Right lobe of liver (tissue), 6 donors: Measurements from ENCODE around the gene TAS2R40. TPM values are rescaled to one million over a fixed set of nuclear protein-coding genes. Genes with fewer than 3 reads are reported as not detected.

Experiments used
- ATAC-seq, 4 donors: fragments of 200-7000 bp; cut with Tn5 transposase; one replicate each; pipeline ENCODE4 v1.9.1; 2020; ENCODE audit warnings: mild to moderate bottlenecking in 4 of 4, moderate library complexity in 4 of 4
- DNase-seq, 3 donors: peaks; one replicate each; pipeline ENCODE4 v3.0.0-alpha.2; 2020
- H3K27ac ChIP-seq, 3 donors: fragments of 200-600 bp; one replicate each; pipeline ENCODE4 v1.8.0; 2022
- H3K27me3 ChIP-seq, 2 donors: fragments of 200-600 bp; one replicate each; pipeline ENCODE4 v1.8.0; 2022
- H3K36me3 ChIP-seq, 4 donors: fragments of 200-600 bp; sonication (generic) in 1 of 4; one replicate each; pipeline versions ENCODE4 v1.5.1 to v1.8.0; 2017 to 2022; ENCODE audit warnings: control low read depth in 1 of 4
- H3K4me1 ChIP-seq, 4 donors: fragments of 200-600 bp; sonication (generic) in 1 of 4; one replicate each; pipeline versions ENCODE4 v1.5.1 to v1.8.0; 2017 to 2022; ENCODE audit warnings: control low read depth in 1 of 4
- H3K4me3 ChIP-seq, 3 donors: fragments of 200-600 bp; one replicate each; pipeline ENCODE4 v1.8.0; 2022
- H3K9me3 ChIP-seq, 4 donors: fragments of 200-600 bp; sonication (generic) in 1 of 4; one replicate each; pipeline versions ENCODE4 v1.5.1 to v1.8.0; 2017 to 2022; ENCODE audit warnings: control low read depth in 1 of 4
- POLR2A ChIP-seq: fragments of 450-650 bp; IDR thresholded peaks from one replicate; pipeline ENCODE4 v1.6.1; 2017; ENCODE audit warnings: antibody characterized with exemption, mild to moderate bottlenecking
- WGBS: methylation state at CpG from one replicate; pipeline ENCODE4 v1.1.6; 2018; ENCODE audit warnings: low coverage, low lambda C conversion rate; ENCODE audit not compliant: insufficient coverage; ENCODE audit errors: missing lambda C conversion rate; 5-methylcytosine and 5-hydroxymethylcytosine counted together
- intact Hi-C, 2 donors: fragments of 100-400 bp; cut with DNase I; formaldehyde crosslinking; loops; one replicate each; pipeline versions ENCODE4 v1.11.2 to v1.14.1; 2022
- total RNA-seq, 6 experiments: library from RNA; depleted of rRNA in 2 of 6; stranded (reverse); fragments of >200 nt in 2 of 6; fragmentation: NEBNext Ultra II Directional in 3 of 6; extraction: Animal tissue kit (Norgen Biotek cat#: 25700) in 3 of 6; gene quantifications; one replicate each; pipeline versions ENCODE4 v1.1.0 to v1.2.4, GENCODE V29; 2016 to 2023
- TF ChIP-seq, protein P1 (sequence below), 4 donors: fragments of 200-600 bp in 3 of 4; fragments of 450-650 bp in 1 of 4; IDR thresholded peaks; one replicate each; pipeline versions ENCODE4 v1.5.1 to v1.8.0; 2016 to 2022; ENCODE audit warnings: antibody characterized with exemption in 4 of 4, mild to moderate bottlenecking in 2 of 4
- donor health status: DM: no; HTN: yes; CAD: no.
- donor health status: DM: no; HTN: no; CAD: no.
- donor health status: DM: no; HTN: no; CAD: no.
- donor health status: DM: no; HTN: yes; CAD: no.
- donor health status: DM: no; HTN: yes; CAD: no.

TAS2R40 gene
- total RNA-seq, 6 experiments from 2014 or later, result not detected

DNA sequence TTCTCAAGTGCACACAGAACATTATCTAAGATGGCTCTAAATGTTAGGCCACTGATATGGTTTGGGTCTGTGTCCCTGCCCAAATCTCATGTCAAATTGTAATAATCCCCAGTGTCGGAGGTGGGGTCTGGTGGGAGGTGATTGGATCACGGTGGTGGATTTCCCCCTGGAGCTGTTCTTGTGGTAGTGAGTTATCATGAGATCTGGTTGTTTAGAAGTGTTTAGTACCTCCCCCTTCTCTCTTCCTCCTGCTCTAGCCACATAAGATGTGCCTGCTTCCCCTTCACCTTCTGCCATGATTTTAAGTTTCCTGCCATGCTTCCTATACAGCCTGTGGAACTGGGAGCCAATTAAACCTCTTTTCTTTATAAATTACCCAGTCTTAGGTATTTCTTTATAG, 30.2 kb downstream of the TAS2R40 start:
- WGBS, result 80% methylated on average over 2 of the region's 2 CpGs
- ATAC-seq (no peak), DNase-seq (no peak)
- H3K4me1 ChIP-seq, result peaks cover 0 to 19% (median 10%) of the 10 kb centered on the region in 4 donors
- H3K27me3 ChIP-seq, result no peaks in the 10 kb centered on the region
- intact Hi-C loops, result no loop called here
- H3K27ac ChIP-seq, result no peak overlapping the region
- H3K36me3 ChIP-seq, result no peaks in the 10 kb centered on the region
- TF ChIP-seq, protein P1, sequence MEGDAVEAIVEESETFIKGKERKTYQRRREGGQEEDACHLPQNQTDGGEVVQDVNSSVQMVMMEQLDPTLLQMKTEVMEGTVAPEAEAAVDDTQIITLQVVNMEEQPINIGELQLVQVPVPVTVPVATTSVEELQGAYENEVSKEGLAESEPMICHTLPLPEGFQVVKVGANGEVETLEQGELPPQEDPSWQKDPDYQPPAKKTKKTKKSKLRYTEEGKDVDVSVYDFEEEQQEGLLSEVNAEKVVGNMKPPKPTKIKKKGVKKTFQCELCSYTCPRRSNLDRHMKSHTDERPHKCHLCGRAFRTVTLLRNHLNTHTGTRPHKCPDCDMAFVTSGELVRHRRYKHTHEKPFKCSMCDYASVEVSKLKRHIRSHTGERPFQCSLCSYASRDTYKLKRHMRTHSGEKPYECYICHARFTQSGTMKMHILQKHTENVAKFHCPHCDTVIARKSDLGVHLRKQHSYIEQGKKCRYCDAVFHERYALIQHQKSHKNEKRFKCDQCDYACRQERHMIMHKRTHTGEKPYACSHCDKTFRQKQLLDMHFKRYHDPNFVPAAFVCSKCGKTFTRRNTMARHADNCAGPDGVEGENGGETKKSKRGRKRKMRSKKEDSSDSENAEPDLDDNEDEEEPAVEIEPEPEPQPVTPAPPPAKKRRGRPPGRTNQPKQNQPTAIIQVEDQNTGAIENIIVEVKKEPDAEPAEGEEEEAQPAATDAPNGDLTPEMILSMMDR (IDR thresholded peaks at IDR 0.05), result no peak
- no peak for TF ChIP-seq POLR2A
- H3K4me3 ChIP-seq, result no peak overlapping the region
- H3K9me3 ChIP-seq, result no peaks in the 10 kb centered on the region

DNA sequence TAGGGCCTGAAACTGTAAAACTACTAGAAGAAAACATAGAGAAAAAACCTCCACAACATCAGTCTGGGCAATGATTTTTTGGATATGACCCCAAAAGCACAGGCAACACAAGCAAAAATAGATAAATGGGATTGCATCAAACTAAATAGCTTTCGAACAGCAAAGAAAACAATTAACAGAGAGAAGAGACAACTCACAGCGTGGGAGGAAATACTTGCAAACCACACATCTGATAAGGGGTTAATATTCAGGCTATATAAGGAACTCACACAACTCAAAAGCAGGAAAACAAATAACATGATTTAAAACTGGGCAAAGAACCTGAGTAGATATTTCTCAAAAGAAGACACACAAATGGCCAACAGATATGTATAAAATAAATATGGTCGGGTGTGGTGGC, 33.7 kb downstream of the TAS2R40 start:
- WGBS, result 24% methylated on average over 3 of the region's 3 CpGs
- TF ChIP-seq POLR2A, result no peak
- TF ChIP-seq, protein P1 (IDR thresholded peaks at IDR 0.05), result no peak
- intact Hi-C loops, result no loop called here

DNA sequence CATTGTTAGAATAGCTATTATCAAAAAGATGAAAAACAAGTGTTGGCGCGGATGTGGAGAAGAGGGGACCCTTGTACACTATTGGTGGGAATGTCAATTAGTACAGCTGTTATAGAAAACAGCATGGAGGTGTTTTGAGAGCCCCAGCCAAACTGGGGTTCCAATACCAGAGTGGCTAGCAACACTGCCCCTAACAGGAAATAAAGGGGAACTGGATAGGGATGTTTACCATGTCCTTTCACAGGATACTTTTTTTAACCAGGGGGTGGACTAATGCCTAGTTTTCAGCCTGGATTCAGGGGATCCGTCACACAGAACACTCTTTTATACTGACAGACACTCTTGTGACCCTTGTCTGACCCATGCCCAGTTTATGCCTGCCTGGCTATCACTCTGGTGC, 34.5 kb downstream of the TAS2R40 start:
- WGBS, result 93% methylated on average over 3 of the region's 3 CpGs
- Histone ChIP-seq H3K27ac (no peak overlapping the region), H3K27me3 (no peaks in the 10 kb centered on the region), H3K9me3 (no peaks in the 10 kb centered on the region), H3K4me1 (peaks cover 0 to 23% (median 0%) of the 10 kb centered on the region in 4 donors), H3K36me3 (no peaks in the 10 kb centered on the region), H3K4me3 (no peak overlapping the region)
- no peak for ATAC-seq
- intact Hi-C loops, result no loop called here
- TF ChIP-seq, protein P1 (IDR thresholded peaks at IDR 0.05), result peak in 2 of 4 donors; percentile 12 to 14
- TF ChIP-seq POLR2A, result no peak
- DNase-seq, result no peak

More for the DNA sequence above, 33.7 kb downstream of the TAS2R40 start:
- no peak for DNase-seq
- H3K27ac ChIP-seq, result no peak overlapping the region
- no peak overlapping the region for H3K4me3 ChIP-seq
- no peaks in the 10 kb centered on the region for H3K36me3 ChIP-seq
- peaks cover 0 to 23% (median 0%) of the 10 kb centered on the region in 4 donors for H3K4me1 ChIP-seq
- no peaks in the 10 kb centered on the region for H3K27me3 ChIP-seq
- H3K9me3 ChIP-seq, result no peaks in the 10 kb centered on the region
- ATAC-seq, result no peak

DNA sequence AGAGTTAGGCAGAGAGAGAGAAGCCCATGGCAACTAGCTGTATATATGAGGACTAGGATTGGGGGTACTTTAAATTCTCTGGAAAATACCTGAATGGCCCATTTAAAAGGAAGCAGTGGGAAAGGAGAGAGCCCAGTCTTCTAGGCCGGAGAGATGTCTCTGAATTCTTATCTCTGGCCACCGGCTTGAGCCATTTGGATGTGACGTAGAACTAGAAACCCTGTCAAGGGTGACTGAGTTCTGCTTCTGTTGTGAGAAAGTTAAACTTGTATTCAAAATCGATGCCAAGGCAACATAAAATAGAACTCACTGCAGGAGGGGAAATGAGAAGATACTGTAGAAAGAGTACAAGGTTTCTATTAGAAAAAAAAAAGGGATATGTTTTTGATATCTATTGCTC, 35.1 kb downstream of the TAS2R40 start:
- TF ChIP-seq POLR2A, result no peak
- TF ChIP-seq, protein P1 (IDR thresholded peaks at IDR 0.05), result no peak
- H3K4me3 ChIP-seq, result no peak overlapping the region
- no peaks in the 10 kb centered on the region for H3K36me3 ChIP-seq
- no peak overlapping the region for H3K27ac ChIP-seq
- intact Hi-C loops, result no loop called here
- no peaks in the 10 kb centered on the region for H3K27me3 ChIP-seq
- H3K4me1 ChIP-seq, result peaks cover 0 to 23% (median 0%) of the 10 kb centered on the region in 4 donors
- 74% methylated on average over 3 of the region's 4 CpGs for WGBS
- ATAC-seq, result no peak
- H3K9me3 ChIP-seq, result no peaks in the 10 kb centered on the region
- no peak for DNase-seq

- no peak overlapping the region for H3K4me3 ChIP-seq
- TF ChIP-seq, protein P1 (IDR thresholded peaks at IDR 0.05), result no peak
- TF ChIP-seq POLR2A, result no peak
- DNase-seq (no peak), ATAC-seq (no peak)
- peaks cover 0 to 23% (median 0%) of the 10 kb centered on the region in 4 donors for H3K4me1 ChIP-seq
- no peak overlapping the region for H3K27ac ChIP-seq
- intact Hi-C loops, result no loop called here
- H3K27me3 ChIP-seq, result no peaks in the 10 kb centered on the region
- no peaks in the 10 kb centered on the region for H3K36me3 ChIP-seq
- no peaks in the 10 kb centered on the region for H3K9me3 ChIP-seq
- WGBS, result 93% methylated on average over 5 of the region's 5 CpGs
Measured at GRCh38 chr7:143257501-143257900, 35.7 kb downstream of the TAS2R40 start.
